SW 1271 (cell line): Measurements from ENCODE around the gene MX1.

Source experiments
- DNase-seq, 2 experiments: peaks; one replicate each; lab custom pipeline; 2025; lab: John Stamatoyannopoulos, UW

Gene MX1

GRCh38 chr21:41432562-41433460 is 6.8 kb downstream of the MX1 start:
- DNase-seq: no peak

- DNase-seq: no peak
Measured at GRCh38 chr21:41433566-41433965, 7.5 kb downstream of the MX1 start.

GRCh38 chr21:41435706-41436105 is 9.7 kb downstream of the MX1 start:
- DNase-seq: no peak

GRCh38 chr21:41437729-41438128 is 11.7 kb downstream of the MX1 start:
- no peak for DNase-seq

GRCh38 chr21:41438425-41439113 is 12.5 kb downstream of the MX1 start:
- DNase-seq: no peak

GRCh38 chr21:41439248-41439647 is 13.2 kb downstream of the MX1 start:
- DNase-seq: no peak

- DNase-seq: no peak
Measured at GRCh38 chr21:41441546-41441945, 15.5 kb downstream of the MX1 start.

GRCh38 chr21:41442481-41443186 is 16.6 kb downstream of the MX1 start:
- no peak for DNase-seq

GRCh38 chr21:41443562-41443961 is 17.5 kb downstream of the MX1 start:
- no peak for DNase-seq

- no peak for DNase-seq
Measured at GRCh38 chr21:41444703-41445464, 18.8 kb downstream of the MX1 start.

- no peak for DNase-seq
Measured at GRCh38 chr21:41445465-41445862, 19.4 kb downstream of the MX1 start.

GRCh38 chr21:41446586-41446985 is 20.5 kb downstream of the MX1 start:
- no peak for DNase-seq

GRCh38 chr21:41447356-41447755 is 21.3 kb downstream of the MX1 start:
- DNase-seq: no peak

GRCh38 chr21:41449613-41450012 is 23.6 kb downstream of the MX1 start:
- DNase-seq: no peak

GRCh38 chr21:41451753-41452676 is 26.0 kb downstream of the MX1 start:
- DNase-seq: no peak

- no peak for DNase-seq
Measured at GRCh38 chr21:41453198-41453597, 27.2 kb downstream of the MX1 start.

GRCh38 chr21:41453761-41454160 is 27.7 kb downstream of the MX1 start:
- DNase-seq: no peak

GRCh38 chr21:41458121-41458520 is 32.1 kb downstream of the MX1 start:
- no peak for DNase-seq

- no peak for DNase-seq
Measured at GRCh38 chr21:41458559-41458958, 32.5 kb downstream of the MX1 start.

- no peak for DNase-seq
Measured at GRCh38 chr21:41459884-41460534, 34.0 kb downstream of the MX1 start.
